Muscle layer of duodenum (tissue), 2 donors: ENCODE results near the gene PRSS23.

Source experiments
- H3K27ac ChIP-seq: one replicate; pipeline ENCODE4 v1.7.0; 2013; ENCODE audit warnings: mild to moderate bottlenecking, low read length
- H3K27me3 ChIP-seq: one replicate; pipeline ENCODE4 v1.7.0; 2013; ENCODE audit warnings: low read depth, mild to moderate bottlenecking, control low read depth, low read length
- H3K36me3 ChIP-seq, 2 donors: one replicate each; pipeline ENCODE4 v1.7.0; 2013; ENCODE audit warnings: low read length in 2 of 2, control low read depth in 1 of 2, mild to moderate bottlenecking in 1 of 2; ENCODE audit not compliant: insufficient read depth in 2 of 2, control insufficient read depth in 1 of 2
- H3K4me1 ChIP-seq, 2 donors: one replicate each; pipeline ENCODE4 v1.7.0; 2013; ENCODE audit warnings: low read length in 2 of 2, mild to moderate bottlenecking in 2 of 2, control low read depth in 1 of 2, moderate library complexity in 1 of 2; ENCODE audit not compliant: insufficient read depth in 2 of 2, control insufficient read depth in 1 of 2
- H3K4me3 ChIP-seq, 2 donors: one replicate each; pipeline ENCODE4 v1.7.0; 2013; ENCODE audit warnings: low read length in 2 of 2, low read depth in 1 of 2, mild to moderate bottlenecking in 1 of 2
- H3K9me3 ChIP-seq, 2 donors: one replicate each; pipeline ENCODE4 v1.7.0; 2013; ENCODE audit warnings: low read length in 2 of 2, control low read depth in 1 of 2, mild to moderate bottlenecking in 1 of 2; ENCODE audit not compliant: control insufficient read depth in 1 of 2
- donor health status: healthy.

The PRSS23 gene

GRCh38 chr11:86802601-86803051 is 2.3 kb downstream of the PRSS23 start:
- H3K4me3 ChIP-seq = peak overlapping the region; percentile 79 to 86
- no peaks in the 10 kb centered on the region for H3K27me3 ChIP-seq
- peak overlapping the region; percentile 47 for H3K27ac ChIP-seq
- H3K4me1 ChIP-seq = peaks cover 4 to 43% of the 10 kb centered on the region in 2 donors
- H3K36me3 ChIP-seq = no peaks in the 10 kb centered on the region
- no peaks in the 10 kb centered on the region for H3K9me3 ChIP-seq

- Histone ChIP-seq H3K27me3 (no peaks in the 10 kb centered on the region), H3K36me3 (peaks cover 3% of the 10 kb centered on the region in 2 donors), H3K4me3 (peak overlapping the region; percentile 79 to 86), H3K4me1 (peaks cover 4 to 49% of the 10 kb centered on the region in 2 donors), H3K9me3 (no peaks in the 10 kb centered on the region), H3K27ac (peak overlapping the region; percentile 47)
These were observed 3.0 kb downstream of the PRSS23 start for GRCh38 chr11:86803136-86804045.

- H3K4me1 ChIP-seq = peaks cover 4 to 57% of the 10 kb centered on the region in 2 donors
- no peaks in the 10 kb centered on the region for H3K27me3 ChIP-seq
- H3K4me3 ChIP-seq = no peak overlapping the region
- no peaks in the 10 kb centered on the region for H3K9me3 ChIP-seq
- peaks cover 4 to 6% of the 10 kb centered on the region in 2 donors for H3K36me3 ChIP-seq
- peak overlapping the region; percentile 41 for H3K27ac ChIP-seq
These were observed 4.6 kb downstream of the PRSS23 start for GRCh38 chr11:86804951-86805350.

- H3K27ac ChIP-seq = peak overlapping the region; percentile 7
- H3K4me3 ChIP-seq = no peak overlapping the region
- H3K36me3 ChIP-seq = peaks cover 4 to 6% of the 10 kb centered on the region in 2 donors
- no peaks in the 10 kb centered on the region for H3K9me3 ChIP-seq
- no peaks in the 10 kb centered on the region for H3K27me3 ChIP-seq
- H3K4me1 ChIP-seq = peaks cover 4 to 64% of the 10 kb centered on the region in 2 donors
These were observed 5.5 kb downstream of the PRSS23 start for GRCh38 chr11:86805873-86806310.

- no peaks in the 10 kb centered on the region for H3K27me3 ChIP-seq
- H3K9me3 ChIP-seq = no peaks in the 10 kb centered on the region
- H3K27ac ChIP-seq = no peak overlapping the region
- H3K4me3 ChIP-seq = no peak overlapping the region
- H3K4me1 ChIP-seq = peaks cover 4 to 63% of the 10 kb centered on the region in 2 donors
- H3K36me3 ChIP-seq = peaks cover 4 to 6% of the 10 kb centered on the region in 2 donors
These were observed 6.6 kb downstream of the PRSS23 start for GRCh38 chr11:86806903-86807302.

GRCh38 chr11:86807360-86807759 is 7.0 kb downstream of the PRSS23 start:
- Histone ChIP-seq H3K4me1 (peaks cover 4 to 62% of the 10 kb centered on the region in 2 donors), H3K27ac (no peak overlapping the region), H3K4me3 (no peak overlapping the region)

GRCh38 chr11:86809561-86809960 is 9.2 kb downstream of the PRSS23 start:
- H3K9me3 ChIP-seq = no peaks in the 10 kb centered on the region
- H3K27ac ChIP-seq = no peak overlapping the region
- H3K4me3 ChIP-seq = no peak overlapping the region
- H3K4me1 ChIP-seq = peaks cover 4 to 59% of the 10 kb centered on the region in 2 donors
- no peaks in the 10 kb centered on the region for H3K27me3 ChIP-seq
- H3K36me3 ChIP-seq = peaks cover 4 to 6% of the 10 kb centered on the region in 2 donors

More at GRCh38 chr11:86807360-86807759, 7.0 kb downstream of the PRSS23 start:
- H3K27me3 ChIP-seq = no peaks in the 10 kb centered on the region
- H3K9me3 ChIP-seq = no peaks in the 10 kb centered on the region
- peaks cover 4 to 6% of the 10 kb centered on the region in 2 donors for H3K36me3 ChIP-seq

GRCh38 chr11:86810288-86810687 is 9.9 kb downstream of the PRSS23 start:
- Histone ChIP-seq H3K9me3 (no peaks in the 10 kb centered on the region), H3K36me3 (peaks cover 4 to 6% of the 10 kb centered on the region in 2 donors), H3K27ac (no peak overlapping the region), H3K4me1 (peaks cover 4 to 54% of the 10 kb centered on the region in 2 donors), H3K4me3 (no peak overlapping the region), H3K27me3 (no peaks in the 10 kb centered on the region)

GRCh38 chr11:86811637-86812321 is 11.4 kb downstream of the PRSS23 start:
- Histone ChIP-seq H3K4me1 (peaks cover 14 to 39% of the 10 kb centered on the region in 2 donors), H3K4me3 (no peak overlapping the region), H3K9me3 (no peaks in the 10 kb centered on the region), H3K36me3 (peaks cover 4 to 6% of the 10 kb centered on the region in 2 donors), H3K27ac (no peak overlapping the region), H3K27me3 (no peaks in the 10 kb centered on the region)

GRCh38 chr11:86812322-86812670 is 12.0 kb downstream of the PRSS23 start:
- Histone ChIP-seq H3K4me3 (no peak overlapping the region), H3K9me3 (no peaks in the 10 kb centered on the region), H3K27me3 (no peaks in the 10 kb centered on the region), H3K27ac (no peak overlapping the region), H3K4me1 (peaks cover 14 to 35% of the 10 kb centered on the region in 2 donors), H3K36me3 (peaks cover 4 to 6% of the 10 kb centered on the region in 2 donors)

- H3K4me3 ChIP-seq = no peak overlapping the region
- no peaks in the 10 kb centered on the region for H3K27me3 ChIP-seq
- no peak overlapping the region for H3K27ac ChIP-seq
- H3K9me3 ChIP-seq = no peaks in the 10 kb centered on the region
- H3K36me3 ChIP-seq = peaks cover 4 to 6% of the 10 kb centered on the region in 2 donors
- peaks cover 14 to 34% of the 10 kb centered on the region in 2 donors for H3K4me1 ChIP-seq
These were observed 12.6 kb downstream of the PRSS23 start for GRCh38 chr11:86812981-86813380.
